ENCODE measurements around the gene PROCR. TPM values are rescaled to one million over a fixed set of nuclear protein-coding genes. Genes with fewer than 3 reads are reported as not detected.

The PROCR gene
- 125 and 128 TPM in 2 replicates for total RNA-seq

DNA sequence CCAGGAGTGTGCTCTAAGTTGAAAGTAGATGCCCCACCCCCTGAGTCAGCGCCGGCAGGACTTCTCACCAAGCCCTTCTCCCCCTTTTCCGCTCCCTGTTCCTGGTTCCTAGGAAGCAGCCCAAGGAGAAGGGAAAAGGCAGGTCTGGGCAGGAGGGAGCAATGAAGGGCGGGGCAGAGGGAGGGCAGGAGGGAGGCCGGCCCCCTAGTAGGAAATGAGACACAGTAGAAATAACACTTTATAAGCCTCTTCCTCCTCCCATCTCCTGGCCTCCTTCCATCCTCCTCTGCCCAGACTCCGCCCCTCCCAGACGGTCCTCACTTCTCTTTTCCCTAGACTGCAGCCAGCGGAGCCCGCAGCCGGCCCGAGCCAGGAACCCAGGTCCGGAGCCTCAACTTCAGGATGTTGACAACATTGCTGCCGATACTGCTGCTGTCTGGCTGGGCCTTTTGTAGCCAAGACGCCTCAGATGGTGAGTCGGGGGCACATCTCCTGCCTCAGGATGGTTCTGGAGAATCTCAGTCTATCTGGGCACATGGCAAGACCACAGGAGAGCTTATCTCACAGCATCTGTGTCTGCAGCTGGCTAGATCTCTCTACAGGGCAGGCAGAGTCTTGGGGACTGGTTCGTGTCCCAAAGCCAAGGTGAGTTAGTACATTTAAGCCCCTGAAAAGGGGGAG lies at the start of gene PROCR:
Gene PROCR (plus strand): TSS at position 320 of the 681 bp plus-strand sequence. CDS start 83 bp downstream, at position 403.

DNA sequence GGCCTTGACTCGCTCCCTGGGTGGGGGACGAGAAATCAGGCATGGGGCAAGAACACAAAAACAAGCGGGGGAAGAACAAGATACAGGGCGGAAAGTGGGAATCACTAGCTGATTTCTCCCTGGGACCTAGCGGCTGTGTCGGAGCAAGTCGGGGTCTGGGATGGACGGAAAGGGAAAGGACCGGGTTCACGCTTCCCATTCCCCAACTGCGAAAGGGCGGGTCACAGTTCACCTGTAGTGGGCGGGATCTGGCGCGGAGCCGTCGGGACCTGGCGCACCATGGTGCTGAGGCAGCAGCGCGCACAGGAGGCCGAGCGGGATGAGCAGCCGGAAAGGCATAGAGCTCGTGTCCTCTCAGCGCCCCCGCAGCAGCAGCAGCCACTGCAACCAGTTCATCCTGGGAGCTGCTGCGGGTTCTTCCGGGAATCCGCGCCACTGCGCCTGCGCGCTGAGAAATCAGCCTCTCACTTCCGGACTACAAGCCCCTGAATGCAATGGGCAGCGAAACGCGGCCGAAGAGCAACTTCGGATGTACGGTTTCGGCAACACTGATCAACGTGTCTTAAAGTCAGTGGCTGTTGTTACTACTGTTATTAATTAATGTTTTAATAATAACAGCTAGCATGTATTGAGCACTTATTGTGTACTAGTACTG lies 24.8 kb upstream of the PROCR start, which contains the start of gene EDEM2:
Gene EDEM2 (minus strand): TSS at position 417 of the 655 bp plus-strand sequence. CDS start 78 bp downstream, at position 339.

DNA sequence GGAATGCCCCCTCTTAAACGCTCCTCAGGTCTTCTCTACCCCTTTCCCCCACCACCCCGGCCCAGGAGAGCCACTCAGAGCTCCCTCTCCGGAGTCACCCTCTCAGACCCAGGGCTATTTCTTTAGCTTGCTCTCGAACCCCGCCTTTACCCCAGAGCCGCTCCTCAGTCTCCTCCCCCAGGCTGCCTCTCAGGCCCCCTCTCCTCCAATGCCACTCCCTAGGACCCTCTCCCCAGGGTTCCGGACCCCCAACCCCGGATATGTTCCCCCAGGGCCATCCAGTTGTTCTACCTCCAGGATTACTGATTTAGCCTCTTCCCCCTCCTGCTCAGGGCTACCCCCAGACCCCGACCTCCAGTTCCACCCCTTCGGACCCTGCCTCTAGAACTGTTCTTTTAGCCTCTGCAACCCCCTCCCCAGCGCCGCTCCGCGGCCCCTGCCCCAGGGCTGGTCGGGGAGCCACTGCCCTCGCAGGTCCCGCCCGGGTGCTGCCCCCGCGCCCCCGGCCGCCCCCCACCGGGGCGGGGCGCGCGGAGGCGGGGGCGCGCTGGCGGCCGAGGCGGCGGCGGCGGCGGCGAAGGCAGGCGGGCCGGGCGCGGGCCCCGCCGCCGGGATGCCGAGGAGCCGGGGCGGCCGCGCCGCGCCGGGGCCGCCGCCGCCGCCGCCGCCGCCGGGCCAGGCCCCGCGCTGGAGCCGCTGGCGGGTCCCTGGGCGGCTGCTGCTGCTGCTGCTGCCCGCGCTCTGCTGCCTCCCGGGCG lies 54.4 kb downstream of the PROCR start, which contains the start of gene MMP24:
Gene MMP24 (plus strand): TSS at position 565 of the 758 bp plus-strand sequence. CDS start 49 bp downstream, at position 614.

Other genes starting within 250 kb of the PROCR start
- gene GSS, start 216.3 kb upstream of the PROCR start, total RNA-seq, result 60.3 and 64.9 TPM in 2 replicates
- gene MYH7B, start 216.2 kb upstream of the PROCR start, total RNA-seq, result 0.12 and 0.13 TPM in 2 replicates
- 66.8 and 76.5 TPM in 2 replicates for gene TRPC4AP, start 79.3 kb upstream of the PROCR start, total RNA-seq
- 98.4 and 101 TPM in 2 replicates for gene EDEM2, start 24.7 kb upstream of the PROCR start, total RNA-seq
- 0.53 and 0.75 TPM in 2 replicates for gene MMP24, start 54.6 kb downstream of the PROCR start, total RNA-seq
- 12.7 and 20.1 TPM in 2 replicates for gene MMP24OS, start 106.0 kb downstream of the PROCR start, total RNA-seq
- 127 and 134 TPM in 2 replicates for gene EIF6, start 112.7 kb downstream of the PROCR start, total RNA-seq
- gene FAM83C, start 120.4 kb downstream of the PROCR start, total RNA-seq, result not detected in 2 replicates
- 25.8 and 31.5 TPM in 2 replicates for gene UQCC1, start 239.9 kb downstream of the PROCR start, total RNA-seq